Stimulated activated memory B cell treated with anti-CD40 and anti-IgM and Interleukin-4, amounts not matched to agents 10 μg/mL and 1 μg/mL and 100 μg/mL, for 72 hours (primary cell): ENCODE measurements around the gene RTCB.
A peak's percentile ranks its signal among the peaks of the same experiment; 100 is the strongest.
"Not testable (repeated sequence)": the region's sequence is repeated elsewhere in the genome, so short reads cannot be mapped to it uniquely, and the experiment has no call there.

Experiments used
- ATAC-seq: fragments of 150-1000 bp; cut with Tn5 transposase; 2 replicates; pipeline ENCODE4 v1.10.0; 2021
- H3K27ac Mint-ChIP-seq: one replicate; pipeline ENCODE4 v1.8.0; 2022; ENCODE audit warnings: mild to moderate bottlenecking, mixed read lengths
- H3K27me3 Mint-ChIP-seq: one replicate; pipeline ENCODE4 v1.8.0; 2022; ENCODE audit warnings: mixed read lengths
- H3K36me3 Mint-ChIP-seq: one replicate; pipeline ENCODE4 v1.8.0; 2022; ENCODE audit warnings: mixed read lengths
- H3K4me1 Mint-ChIP-seq: one replicate; pipeline ENCODE4 v1.8.0; 2022; ENCODE audit warnings: mixed read lengths
- H3K4me3 Mint-ChIP-seq: one replicate; pipeline ENCODE4 v1.8.0; 2022; ENCODE audit warnings: mild to moderate bottlenecking, moderate library complexity, mixed read lengths
- H3K9me3 Mint-ChIP-seq: one replicate; pipeline ENCODE4 v1.8.0; 2022; ENCODE audit warnings: mixed read lengths

RTCB gene

DNA sequence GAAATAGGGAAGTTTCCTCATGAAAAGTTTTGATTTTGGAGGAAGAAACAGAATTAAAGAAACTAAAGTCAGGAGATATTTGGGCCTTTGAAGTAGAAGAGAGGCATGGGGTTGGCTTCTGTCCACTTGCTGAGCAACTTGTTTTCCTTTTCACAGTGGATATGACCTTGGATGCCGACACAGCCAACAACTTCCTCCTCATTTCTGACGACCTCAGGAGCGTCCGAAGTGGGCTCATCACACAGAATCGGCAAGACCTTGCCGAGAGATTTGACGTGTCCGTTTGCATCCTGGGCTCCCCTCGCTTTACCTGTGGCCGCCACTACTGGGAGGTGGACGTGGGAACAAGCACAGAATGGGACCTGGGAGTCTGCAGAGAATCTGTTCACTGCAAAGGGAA, 52.0 kb downstream of the RTCB start:
- not testable (repeated sequence) for H3K4me1 Mint-ChIP-seq, H3K4me3 Mint-ChIP-seq, ATAC-seq, H3K9me3 Mint-ChIP-seq, H3K27ac Mint-ChIP-seq, H3K36me3 Mint-ChIP-seq, H3K27me3 Mint-ChIP-seq

DNA sequence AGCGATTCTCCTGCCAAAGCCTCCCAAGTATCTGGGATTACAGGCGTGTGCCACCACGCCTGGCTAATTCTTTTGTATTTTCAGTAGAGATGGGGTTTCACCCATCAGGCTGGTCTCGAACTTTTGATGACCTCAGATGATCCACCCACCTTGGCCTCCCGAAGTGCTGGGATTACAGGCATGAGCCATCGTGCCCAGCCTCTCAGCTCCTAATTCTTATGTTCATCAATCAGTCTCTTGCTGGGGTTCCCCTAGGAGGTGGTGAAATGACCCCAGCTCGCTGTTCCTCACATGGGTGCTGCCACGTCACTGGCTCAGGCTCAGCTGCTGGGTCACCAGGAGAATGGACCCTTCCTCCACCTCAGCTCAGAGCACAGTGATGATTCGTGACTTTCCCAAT, 54.5 kb downstream of the RTCB start, which contains the start of gene RFPL3:
TSS of gene RFPL3 (plus strand) at position 301 of the 400 bp plus-strand sequence. CDS start 205 bp downstream, outside the sequence.
- H3K4me1 Mint-ChIP-seq, H3K36me3 Mint-ChIP-seq, H3K9me3 Mint-ChIP-seq, ATAC-seq, H3K27ac Mint-ChIP-seq, H3K4me3 Mint-ChIP-seq, H3K27me3 Mint-ChIP-seq: not testable (repeated sequence)

DNA sequence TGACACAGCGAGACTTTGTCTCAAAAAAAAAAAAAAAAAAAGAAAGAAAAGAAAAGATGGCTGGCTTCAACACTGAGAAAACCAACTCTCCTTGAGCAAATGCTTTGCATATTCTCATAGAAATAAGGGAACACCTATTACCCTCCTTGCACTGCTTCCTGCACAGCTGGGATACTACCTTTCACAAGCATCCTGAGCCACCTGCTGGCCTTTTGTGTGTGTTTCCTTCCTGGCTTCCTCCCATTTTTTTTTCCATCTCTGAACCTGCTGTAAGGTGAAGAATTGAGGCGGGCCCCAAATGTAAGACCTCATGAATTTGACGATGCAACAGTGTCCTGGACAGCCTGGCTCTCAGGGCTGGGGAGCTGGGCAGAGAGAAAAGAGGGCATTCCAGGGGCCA, 56.3 kb downstream of the RTCB start:
- Mint-ChIP-seq H3K9me3 (peaks cover 7% of the 10 kb centered on the region), H3K27ac (no peak overlapping the region), H3K4me3 (no peak overlapping the region), H3K27me3 (peaks cover 9% of the 10 kb centered on the region), H3K36me3 (no peaks in the 10 kb centered on the region), H3K4me1 (peaks cover 5% of the 10 kb centered on the region)
- no peak for ATAC-seq

GRCh38 chr22:32354360-32355351, 57.4 kb downstream of the RTCB start:
- Mint-ChIP-seq H3K4me3 (no peak overlapping the region), H3K4me1 (peaks cover 5% of the 10 kb centered on the region), H3K9me3 (peaks cover 7% of the 10 kb centered on the region), H3K27ac (no peak overlapping the region), H3K27me3 (peaks cover 9% of the 10 kb centered on the region), H3K36me3 (no peaks in the 10 kb centered on the region)
- peak; percentile 40 for ATAC-seq

GRCh38 chr22:32353840-32354239, 58.2 kb downstream of the RTCB start:
- no peak for ATAC-seq

DNA sequence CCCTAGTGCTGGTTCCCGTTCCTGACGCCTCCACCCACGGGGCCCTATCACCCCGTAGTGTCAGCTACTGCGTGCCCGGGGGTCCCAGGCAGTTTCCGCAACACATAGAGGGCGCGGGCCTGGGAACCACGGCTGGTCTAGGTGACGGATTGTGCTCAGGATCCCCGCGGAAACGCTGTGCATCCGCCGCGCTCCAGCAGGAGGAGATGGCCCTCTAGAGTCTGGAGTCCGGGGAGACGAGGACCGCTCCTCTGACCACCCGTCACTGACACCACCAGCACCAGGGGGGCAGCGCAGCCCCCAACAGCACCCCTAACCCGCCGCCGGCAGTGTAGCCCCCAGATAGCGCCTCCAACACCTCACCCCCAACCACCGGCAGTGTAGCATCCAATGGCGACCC, 58.8 kb downstream of the RTCB start:
- peaks cover 9% of the 10 kb centered on the region for H3K27me3 Mint-ChIP-seq
- H3K4me3 Mint-ChIP-seq, result no peak overlapping the region
- no peaks in the 10 kb centered on the region for H3K36me3 Mint-ChIP-seq
- peaks cover 5% of the 10 kb centered on the region for H3K4me1 Mint-ChIP-seq
- no peak for ATAC-seq
- H3K9me3 Mint-ChIP-seq, result peaks cover 7% of the 10 kb centered on the region
- H3K27ac Mint-ChIP-seq, result no peak overlapping the region

More at GRCh38 chr22:32353840-32354239, 58.2 kb downstream of the RTCB start:
- H3K27ac Mint-ChIP-seq, result no peak overlapping the region
- no peak overlapping the region for H3K4me3 Mint-ChIP-seq
- H3K9me3 Mint-ChIP-seq, result peaks cover 7% of the 10 kb centered on the region
- H3K27me3 Mint-ChIP-seq, result peaks cover 9% of the 10 kb centered on the region
- H3K4me1 Mint-ChIP-seq, result peaks cover 5% of the 10 kb centered on the region
- H3K36me3 Mint-ChIP-seq, result no peaks in the 10 kb centered on the region

DNA sequence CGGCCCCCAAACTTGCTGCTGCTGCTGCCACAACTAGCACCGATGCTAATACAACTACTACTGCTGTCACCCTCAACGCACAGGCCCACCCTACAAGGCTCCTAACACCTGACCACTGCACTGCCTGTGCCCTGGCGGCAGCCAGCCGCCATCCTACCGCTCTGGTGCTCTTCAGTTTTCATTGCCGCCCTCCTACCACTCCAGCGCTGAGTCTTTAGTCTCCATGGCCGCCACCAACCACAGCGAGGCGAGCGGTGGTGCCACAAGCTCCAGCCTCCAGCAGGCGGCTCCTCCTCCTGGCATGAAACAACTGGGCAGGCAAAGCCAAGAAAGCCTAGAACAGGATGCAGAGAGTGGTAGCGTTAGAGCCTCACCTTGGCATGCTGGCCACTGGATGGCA, 59.4 kb downstream of the RTCB start:
- peak; percentile 14 for ATAC-seq
- Mint-ChIP-seq H3K36me3 (no peaks in the 10 kb centered on the region), H3K4me3 (no peak overlapping the region), H3K9me3 (peaks cover 7% of the 10 kb centered on the region), H3K4me1 (peaks cover 5% of the 10 kb centered on the region), H3K27me3 (peaks cover 9% of the 10 kb centered on the region), H3K27ac (no peak overlapping the region)

GRCh38 chr22:32351875-32352274, 60.2 kb downstream of the RTCB start:
- H3K4me1 Mint-ChIP-seq, H3K27ac Mint-ChIP-seq, H3K36me3 Mint-ChIP-seq: not testable (repeated sequence)

DNA sequence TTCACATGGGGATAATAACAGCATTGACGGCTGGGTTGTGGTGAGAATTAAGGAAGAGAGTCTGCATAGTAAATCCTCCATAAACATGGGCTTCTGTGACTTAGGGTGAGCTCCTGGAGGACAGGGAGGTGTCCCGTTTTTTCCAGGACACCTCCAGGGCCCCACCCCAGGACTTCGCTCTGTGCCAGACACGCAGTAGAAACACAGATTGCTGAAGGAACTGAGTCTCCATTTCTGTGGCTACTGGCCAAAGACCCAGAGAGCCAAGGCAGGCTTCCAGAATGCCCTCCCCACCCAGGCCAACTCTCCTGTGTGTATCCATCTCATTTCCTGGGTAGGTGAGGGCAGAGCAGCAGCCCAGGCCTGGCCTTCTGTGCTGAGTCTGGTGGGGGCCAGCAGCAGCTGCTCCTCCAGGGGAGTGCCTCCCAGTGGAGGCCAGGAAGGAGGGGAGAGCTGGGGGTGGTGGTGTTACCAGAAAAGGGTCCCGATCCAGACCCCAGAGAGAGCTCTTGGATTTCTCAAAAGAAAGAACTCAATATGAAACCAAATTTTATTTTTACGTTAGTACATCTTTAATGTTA, 63.9 kb downstream of the RTCB start:
- Mint-ChIP-seq H3K4me1 (no peaks in the 10 kb centered on the region), H3K27me3 (peaks cover 12% of the 10 kb centered on the region), H3K9me3 (peaks cover 3% of the 10 kb centered on the region), H3K27ac (no peak overlapping the region), H3K36me3 (no peaks in the 10 kb centered on the region), H3K4me3 (no peak overlapping the region)
- peak; percentile 45 for ATAC-seq

More at GRCh38 chr22:32351875-32352274, 60.2 kb downstream of the RTCB start:
- not testable (repeated sequence) for H3K9me3 Mint-ChIP-seq, H3K4me3 Mint-ChIP-seq, ATAC-seq, H3K27me3 Mint-ChIP-seq

GRCh38 chr22:32343941-32344340, 68.1 kb downstream of the RTCB start:
- ATAC-seq, result no peak
- no peaks in the 10 kb centered on the region for H3K4me1 Mint-ChIP-seq
- no peaks in the 10 kb centered on the region for H3K36me3 Mint-ChIP-seq
- H3K27ac Mint-ChIP-seq, result no peak overlapping the region
- H3K9me3 Mint-ChIP-seq, result no peaks in the 10 kb centered on the region
- peaks cover 42% of the 10 kb centered on the region for H3K27me3 Mint-ChIP-seq
- H3K4me3 Mint-ChIP-seq, result no peak overlapping the region

DNA sequence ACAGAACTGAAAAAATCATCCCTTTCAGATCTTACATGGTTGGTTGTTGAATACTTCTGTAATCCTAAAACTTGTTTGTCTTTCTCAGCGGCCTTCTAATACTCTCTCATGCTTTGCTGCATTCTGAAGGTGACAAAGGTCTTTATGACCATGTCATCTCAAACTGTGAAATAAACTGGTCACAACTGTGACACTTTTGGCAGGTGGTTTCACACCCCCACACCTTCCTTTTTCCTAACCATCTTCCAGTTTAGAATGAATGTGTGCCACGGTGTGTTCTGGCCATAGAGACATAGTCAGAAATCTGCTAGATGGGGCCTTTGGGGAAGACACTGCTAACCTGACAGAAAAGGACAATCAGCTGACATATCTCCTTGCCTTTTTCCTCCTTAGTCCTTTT, 69.1 kb downstream of the RTCB start:
- Mint-ChIP-seq H3K4me3 (no peak overlapping the region), H3K27me3 (peaks cover 42% of the 10 kb centered on the region), H3K4me1 (no peaks in the 10 kb centered on the region), H3K36me3 (no peaks in the 10 kb centered on the region), H3K9me3 (no peaks in the 10 kb centered on the region), H3K27ac (no peak overlapping the region)
- no peak for ATAC-seq

GRCh38 chr22:32341122-32341740, 70.8 kb downstream of the RTCB start:
- Mint-ChIP-seq H3K27me3 (peaks cover 42% of the 10 kb centered on the region), H3K27ac (no peak overlapping the region), H3K4me3 (no peak overlapping the region), H3K9me3 (no peaks in the 10 kb centered on the region), H3K4me1 (no peaks in the 10 kb centered on the region), H3K36me3 (no peaks in the 10 kb centered on the region)
- ATAC-seq, result no peak

GRCh38 chr22:32340411-32340810, 71.6 kb downstream of the RTCB start:
- H3K27ac Mint-ChIP-seq, result no peak overlapping the region
- H3K36me3 Mint-ChIP-seq, result no peaks in the 10 kb centered on the region
- no peaks in the 10 kb centered on the region for H3K4me1 Mint-ChIP-seq
- no peaks in the 10 kb centered on the region for H3K9me3 Mint-ChIP-seq
- ATAC-seq, result no peak
- peaks cover 42% of the 10 kb centered on the region for H3K27me3 Mint-ChIP-seq
- no peak overlapping the region for H3K4me3 Mint-ChIP-seq

- no peak overlapping the region for H3K4me3 Mint-ChIP-seq
- H3K36me3 Mint-ChIP-seq, result no peaks in the 10 kb centered on the region
- no peak for ATAC-seq
- H3K27ac Mint-ChIP-seq, result no peak overlapping the region
- no peaks in the 10 kb centered on the region for H3K9me3 Mint-ChIP-seq
- no peaks in the 10 kb centered on the region for H3K4me1 Mint-ChIP-seq
- H3K27me3 Mint-ChIP-seq, result peaks cover 51% of the 10 kb centered on the region
Observed at GRCh38 chr22:32339190-32340012, 72.6 kb downstream of the RTCB start.

DNA sequence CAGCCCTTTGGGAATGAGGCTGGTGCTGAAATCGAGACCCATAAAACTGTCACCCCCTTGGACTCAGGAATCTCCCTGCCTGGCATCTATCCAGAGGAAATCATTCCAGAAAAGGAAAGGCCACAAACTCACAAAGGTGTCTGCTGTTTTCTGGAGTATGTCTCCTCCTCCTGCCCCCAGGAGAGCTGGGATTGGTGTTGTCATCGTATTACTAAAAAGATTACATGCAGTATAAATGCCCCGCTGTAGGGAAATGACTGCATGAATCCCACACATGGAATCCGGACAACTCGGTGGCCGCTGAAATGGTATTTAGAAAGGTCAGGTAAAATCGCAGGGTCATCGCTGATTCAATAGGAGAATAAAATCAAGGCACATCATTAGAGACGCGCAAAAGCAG, 73.3 kb downstream of the RTCB start:
- Mint-ChIP-seq H3K4me1 (no peaks in the 10 kb centered on the region), H3K9me3 (no peaks in the 10 kb centered on the region), H3K27ac (no peak overlapping the region), H3K36me3 (no peaks in the 10 kb centered on the region), H3K4me3 (no peak overlapping the region), H3K27me3 (peaks cover 51% of the 10 kb centered on the region)
- no peak for ATAC-seq
